Liver (tissue), 9 donors: ENCODE data around the gene DNAJC22. TPM values are rescaled to one million over a fixed set of nuclear protein-coding genes. Genes with fewer than 3 reads are reported as not detected.
A peak's percentile ranks its signal among the peaks of the same experiment; 100 is the strongest.

Experiments used
- DNase-seq: peaks from one replicate; pipeline ENCODE4 v3.0.0-alpha.2; 2017; ENCODE audit warnings: low spot score
- H3K27ac ChIP-seq, 2 donors: one replicate each; pipeline ENCODE4 v1.7.0; 2013; ENCODE audit warnings: inconsistent platforms in 2 of 2, low read length in 2 of 2, control low read depth in 1 of 2, low read depth in 1 of 2, mild to moderate bottlenecking in 1 of 2
- H3K27me3 ChIP-seq, 4 donors: one replicate each; pipeline versions ENCODE4 v1.6.1 to v1.7.0; 2013; ENCODE audit warnings: low read length in 3 of 4, inconsistent platforms in 1 of 4, mild to moderate bottlenecking in 1 of 4, moderate library complexity in 1 of 4; ENCODE audit not compliant: control insufficient read depth in 4 of 4, insufficient read depth in 4 of 4
- H3K36me3 ChIP-seq, 4 donors: one replicate each; pipeline versions ENCODE4 v1.6.1 to v1.7.0; 2013; ENCODE audit warnings: low read length in 3 of 4, mild to moderate bottlenecking in 3 of 4, low read depth in 1 of 4, moderate library complexity in 1 of 4; ENCODE audit not compliant: control insufficient read depth in 4 of 4, insufficient read depth in 3 of 4
- H3K4me1 ChIP-seq, 4 donors: one replicate each; pipeline versions ENCODE4 v1.6.1 to v1.7.0; 2013; ENCODE audit warnings: low read length in 3 of 4, mild to moderate bottlenecking in 3 of 4, moderate library complexity in 1 of 4; ENCODE audit not compliant: control insufficient read depth in 4 of 4, insufficient read depth in 4 of 4
- H3K4me3 ChIP-seq, 3 donors: one replicate each; pipeline versions ENCODE4 v1.6.1 to v1.7.0; 2013; ENCODE audit warnings: low read length in 3 of 3, control low read depth in 1 of 3, low read depth in 1 of 3, mild to moderate bottlenecking in 1 of 3
- H3K9ac ChIP-seq, 2 donors: one replicate each; pipeline ENCODE4 v1.7.0; 2013; ENCODE audit warnings: low read length in 2 of 2, mild to moderate bottlenecking in 2 of 2, moderate library complexity in 2 of 2, control low read depth in 1 of 2, low read depth in 1 of 2
- H3K9me3 ChIP-seq, 4 donors: one replicate each; pipeline versions ENCODE4 v1.6.1 to v1.7.0; 2013; ENCODE audit warnings: low read length in 3 of 4; ENCODE audit not compliant: control insufficient read depth in 4 of 4
- EGR1 ChIP-seq, 2 donors: IDR thresholded peaks; 2 replicates each; pipeline ENCODE4 v1.6.1; 2016 to 2018; ENCODE audit warnings: antibody characterized with exemption in 2 of 2, low read depth in 2 of 2
- FOXA1 ChIP-seq: IDR thresholded peaks from 2 replicates; pipeline ENCODE4 v1.6.1; 2016; ENCODE audit warnings: antibody characterized with exemption
- FOXA2 ChIP-seq: IDR thresholded peaks from 2 replicates; pipeline ENCODE4 v1.6.1; 2016; ENCODE audit warnings: antibody characterized with exemption
- GABPA ChIP-seq, 2 donors: IDR thresholded peaks in 1 of 2; conservative IDR thresholded peaks in 1 of 2; 2 replicates each; pipeline ENCODE4 v1.6.1; 2016; ENCODE audit warnings: antibody characterized with exemption in 2 of 2, mild to moderate bottlenecking in 1 of 2, moderate library complexity in 1 of 2
- HNF4A ChIP-seq, 2 donors: conservative IDR thresholded peaks; 2 replicates each; pipeline ENCODE4 v1.6.1; 2016; ENCODE audit warnings: antibody characterized with exemption in 2 of 2, mild to moderate bottlenecking in 2 of 2
- HNF4G ChIP-seq: IDR thresholded peaks from 2 replicates; pipeline ENCODE4 v1.6.1; 2016; ENCODE audit warnings: antibody characterized with exemption
- JUND ChIP-seq, 2 donors: IDR thresholded peaks; 2 replicates each; pipeline ENCODE4 v1.6.1; 2016; ENCODE audit warnings: antibody characterized with exemption in 2 of 2
- NR2F2 ChIP-seq: IDR thresholded peaks from 2 replicates; pipeline ENCODE4 v1.6.1; 2016; ENCODE audit warnings: antibody characterized with exemption
- RXRA ChIP-seq, 2 donors: IDR thresholded peaks; 2 replicates each; pipeline ENCODE4 v1.6.1; 2017 to 2018; ENCODE audit warnings: antibody characterized with exemption in 2 of 2, mild to moderate bottlenecking in 1 of 2
- SP1 ChIP-seq: IDR thresholded peaks from 2 replicates; pipeline ENCODE4 v1.6.1; 2018; ENCODE audit warnings: antibody characterized with exemption, mild to moderate bottlenecking
- TAF1 ChIP-seq: conservative IDR thresholded peaks from 2 replicates; pipeline ENCODE4 v1.6.1; 2016; ENCODE audit warnings: antibody characterized with exemption, mild to moderate bottlenecking
- YY1 ChIP-seq: IDR thresholded peaks from 2 replicates; pipeline ENCODE4 v1.6.1; 2016; ENCODE audit warnings: antibody characterized with exemption, mild to moderate bottlenecking
- WGBS: extraction: QIAGEN DNeasy Blood & Tissue Kit; methylation state at CpG from one replicate; pipeline ENCODE4 v1.1.7; 2013; 5-methylcytosine and 5-hydroxymethylcytosine counted together
- polyA plus RNA-seq, 2 donors: library from polyadenylated mRNA; stranded (reverse) in 1 of 2; unstranded in 1 of 2; fragments of 200-250 nt in 1 of 2; fragments of >200 nt in 1 of 2; fragmentation: Nextera tagmentation in 1 of 2; extraction: Ambion mirVana in 1 of 2; gene quantifications; one replicate each; pipeline versions ENCODE4 v1.2.1 to v1.2.3, GENCODE V29; 2013 to 2015
- total RNA-seq, 2 donors: library from RNA; depleted of rRNA; stranded (reverse); fragments of >200 nt; gene quantifications; one replicate each; pipeline ENCODE4 v1.2.3, GENCODE V29; 2014
- TF ChIP-seq, protein P1 (sequence below): IDR thresholded peaks from 2 replicates; pipeline ENCODE4 v1.6.1; 2016; ENCODE audit warnings: antibody characterized with exemption
- TF ChIP-seq, protein P2 (sequence below): IDR thresholded peaks from 2 replicates; pipeline ENCODE4 v1.6.1; 2016; ENCODE audit warnings: antibody characterized with exemption, mild to moderate bottlenecking
- TF ChIP-seq, protein P3 (sequence below): fragments of 150-350 bp; IDR thresholded peaks from 2 replicates; pipeline ENCODE4 v1.5.1; 2017; ENCODE audit warnings: improper control_type of control experiment, low read depth, low read length; ENCODE audit not compliant: missing input control
- TF ChIP-seq, protein P4 (sequence below): IDR thresholded peaks from 2 replicates; pipeline ENCODE4 v1.6.1; 2016; ENCODE audit warnings: antibody characterized with exemption
- donor health status: healthy.
- donor health status: healthy.
- donor health status: healthy.
- donor health status: healthy.
- donor health status: healthy.

Gene DNAJC22
- total and polyA plus RNA-seq, 4 donors, result 16.6 to 49.4 (median 28.2) TPM

DNA sequence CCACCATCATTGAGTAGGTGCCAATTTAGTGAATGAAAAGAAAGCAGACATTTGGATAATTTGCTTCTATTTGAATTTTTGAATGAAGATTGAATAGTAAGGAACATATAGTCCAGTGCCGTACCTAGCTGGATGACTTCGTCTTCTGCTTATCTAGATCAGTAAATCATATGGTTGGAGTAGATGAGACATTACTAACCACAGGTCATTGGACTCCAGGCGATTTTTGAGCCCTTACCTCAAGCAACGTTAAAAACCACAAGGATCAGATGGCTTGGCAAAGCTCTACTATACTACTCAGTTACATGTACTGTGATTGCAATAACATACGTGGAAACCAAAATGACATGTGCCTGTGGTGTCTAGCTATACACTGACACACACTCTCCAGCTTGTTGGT lies 18.9 kb downstream of the DNAJC22 start:
- 81% methylated on average over 5 of the region's 5 CpGs for WGBS
- Histone ChIP-seq H3K9me3 (no peaks in the 10 kb centered on the region), H3K27me3 (no peaks in the 10 kb centered on the region), H3K4me3 (no peak overlapping the region), H3K36me3 (no peaks in the 10 kb centered on the region), H3K4me1 (peaks cover 2 to 15% (median 5%) of the 10 kb centered on the region in 4 donors), H3K9ac (no peak overlapping the region), H3K27ac (no peak overlapping the region)
- DNase-seq, result no peak
- TF ChIP-seq, protein P1, sequence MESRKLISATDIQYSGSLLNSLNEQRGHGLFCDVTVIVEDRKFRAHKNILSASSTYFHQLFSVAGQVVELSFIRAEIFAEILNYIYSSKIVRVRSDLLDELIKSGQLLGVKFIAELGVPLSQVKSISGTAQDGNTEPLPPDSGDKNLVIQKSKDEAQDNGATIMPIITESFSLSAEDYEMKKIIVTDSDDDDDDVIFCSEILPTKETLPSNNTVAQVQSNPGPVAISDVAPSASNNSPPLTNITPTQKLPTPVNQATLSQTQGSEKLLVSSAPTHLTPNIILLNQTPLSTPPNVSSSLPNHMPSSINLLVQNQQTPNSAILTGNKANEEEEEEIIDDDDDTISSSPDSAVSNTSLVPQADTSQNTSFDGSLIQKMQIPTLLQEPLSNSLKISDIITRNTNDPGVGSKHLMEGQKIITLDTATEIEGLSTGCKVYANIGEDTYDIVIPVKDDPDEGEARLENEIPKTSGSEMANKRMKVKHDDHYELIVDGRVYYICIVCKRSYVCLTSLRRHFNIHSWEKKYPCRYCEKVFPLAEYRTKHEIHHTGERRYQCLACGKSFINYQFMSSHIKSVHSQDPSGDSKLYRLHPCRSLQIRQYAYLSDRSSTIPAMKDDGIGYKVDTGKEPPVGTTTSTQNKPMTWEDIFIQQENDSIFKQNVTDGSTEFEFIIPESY, result no peak
- TF ChIP-seq EGR1 (IDR thresholded peaks at IDR 0.05; ENCODE audit: low read depth in 2 of 2) (no peak), SP1 (no peak), YY1 (no peak), RXRA (IDR thresholded peaks at IDR 0.05) (no peak), NR2F2 (no peak), HNF4A (conservative IDR thresholded peaks at IDR 0.05) (no peak), HNF4G (no peak), GABPA (IDR thresholded peaks at IDR 0.05 in 1 of 2, conservative IDR thresholded peaks at IDR 0.05 in 1 of 2) (no peak), JUND (IDR thresholded peaks at IDR 0.05) (no peak), FOXA2 (no peak)
- TF ChIP-seq, protein P2, sequence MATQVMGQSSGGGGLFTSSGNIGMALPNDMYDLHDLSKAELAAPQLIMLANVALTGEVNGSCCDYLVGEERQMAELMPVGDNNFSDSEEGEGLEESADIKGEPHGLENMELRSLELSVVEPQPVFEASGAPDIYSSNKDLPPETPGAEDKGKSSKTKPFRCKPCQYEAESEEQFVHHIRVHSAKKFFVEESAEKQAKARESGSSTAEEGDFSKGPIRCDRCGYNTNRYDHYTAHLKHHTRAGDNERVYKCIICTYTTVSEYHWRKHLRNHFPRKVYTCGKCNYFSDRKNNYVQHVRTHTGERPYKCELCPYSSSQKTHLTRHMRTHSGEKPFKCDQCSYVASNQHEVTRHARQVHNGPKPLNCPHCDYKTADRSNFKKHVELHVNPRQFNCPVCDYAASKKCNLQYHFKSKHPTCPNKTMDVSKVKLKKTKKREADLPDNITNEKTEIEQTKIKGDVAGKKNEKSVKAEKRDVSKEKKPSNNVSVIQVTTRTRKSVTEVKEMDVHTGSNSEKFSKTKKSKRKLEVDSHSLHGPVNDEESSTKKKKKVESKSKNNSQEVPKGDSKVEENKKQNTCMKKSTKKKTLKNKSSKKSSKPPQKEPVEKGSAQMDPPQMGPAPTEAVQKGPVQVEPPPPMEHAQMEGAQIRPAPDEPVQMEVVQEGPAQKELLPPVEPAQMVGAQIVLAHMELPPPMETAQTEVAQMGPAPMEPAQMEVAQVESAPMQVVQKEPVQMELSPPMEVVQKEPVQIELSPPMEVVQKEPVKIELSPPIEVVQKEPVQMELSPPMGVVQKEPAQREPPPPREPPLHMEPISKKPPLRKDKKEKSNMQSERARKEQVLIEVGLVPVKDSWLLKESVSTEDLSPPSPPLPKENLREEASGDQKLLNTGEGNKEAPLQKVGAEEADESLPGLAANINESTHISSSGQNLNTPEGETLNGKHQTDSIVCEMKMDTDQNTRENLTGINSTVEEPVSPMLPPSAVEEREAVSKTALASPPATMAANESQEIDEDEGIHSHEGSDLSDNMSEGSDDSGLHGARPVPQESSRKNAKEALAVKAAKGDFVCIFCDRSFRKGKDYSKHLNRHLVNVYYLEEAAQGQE, result no peak
- TF ChIP-seq, protein P3, sequence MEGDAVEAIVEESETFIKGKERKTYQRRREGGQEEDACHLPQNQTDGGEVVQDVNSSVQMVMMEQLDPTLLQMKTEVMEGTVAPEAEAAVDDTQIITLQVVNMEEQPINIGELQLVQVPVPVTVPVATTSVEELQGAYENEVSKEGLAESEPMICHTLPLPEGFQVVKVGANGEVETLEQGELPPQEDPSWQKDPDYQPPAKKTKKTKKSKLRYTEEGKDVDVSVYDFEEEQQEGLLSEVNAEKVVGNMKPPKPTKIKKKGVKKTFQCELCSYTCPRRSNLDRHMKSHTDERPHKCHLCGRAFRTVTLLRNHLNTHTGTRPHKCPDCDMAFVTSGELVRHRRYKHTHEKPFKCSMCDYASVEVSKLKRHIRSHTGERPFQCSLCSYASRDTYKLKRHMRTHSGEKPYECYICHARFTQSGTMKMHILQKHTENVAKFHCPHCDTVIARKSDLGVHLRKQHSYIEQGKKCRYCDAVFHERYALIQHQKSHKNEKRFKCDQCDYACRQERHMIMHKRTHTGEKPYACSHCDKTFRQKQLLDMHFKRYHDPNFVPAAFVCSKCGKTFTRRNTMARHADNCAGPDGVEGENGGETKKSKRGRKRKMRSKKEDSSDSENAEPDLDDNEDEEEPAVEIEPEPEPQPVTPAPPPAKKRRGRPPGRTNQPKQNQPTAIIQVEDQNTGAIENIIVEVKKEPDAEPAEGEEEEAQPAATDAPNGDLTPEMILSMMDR, result no peak
- TF ChIP-seq, protein P4, sequence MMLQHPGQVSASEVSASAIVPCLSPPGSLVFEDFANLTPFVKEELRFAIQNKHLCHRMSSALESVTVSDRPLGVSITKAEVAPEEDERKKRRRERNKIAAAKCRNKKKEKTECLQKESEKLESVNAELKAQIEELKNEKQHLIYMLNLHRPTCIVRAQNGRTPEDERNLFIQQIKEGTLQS, result no peak

DNA sequence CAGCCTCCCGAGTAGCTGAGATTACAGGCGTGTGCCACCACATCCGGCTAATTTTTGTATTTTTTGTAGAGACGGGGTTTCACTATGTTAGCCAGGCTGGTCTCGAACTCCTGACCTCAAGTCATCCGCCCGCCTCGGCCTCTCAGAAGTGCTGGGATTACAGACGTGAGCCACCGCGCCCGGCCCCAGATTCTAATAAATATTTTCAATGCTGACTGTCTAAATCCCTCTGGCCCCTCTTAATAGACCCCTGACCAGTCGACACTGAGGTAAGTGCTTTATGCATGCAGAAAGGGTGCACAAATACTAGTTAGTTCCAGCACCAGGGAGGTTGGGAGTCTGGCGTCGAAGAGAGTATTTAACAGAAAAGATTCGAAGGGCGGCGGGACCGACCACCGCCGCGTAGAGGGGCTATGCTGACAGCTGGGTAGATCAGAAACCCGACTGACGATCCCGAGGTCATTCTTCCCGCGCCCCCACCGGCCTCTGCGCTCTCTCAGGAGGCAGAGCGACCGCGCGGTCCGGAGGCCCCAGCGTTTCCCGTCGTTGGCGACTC lies 19.5 kb downstream of the DNAJC22 start:
- 14% methylated on average over 38 of the region's 38 CpGs for WGBS
- no peak for DNase-seq
- H3K4me3 ChIP-seq, result peak overlapping the region; percentile 69 to 93 (median 85)
- peaks cover 2 to 15% (median 5%) of the 10 kb centered on the region in 4 donors for H3K4me1 ChIP-seq
- H3K27ac ChIP-seq, result peak overlapping the region; percentile 89 to 93
- H3K36me3 ChIP-seq, result no peaks in the 10 kb centered on the region
- H3K9ac ChIP-seq, result peak overlapping the region; percentile 86 to 89
- no peak for TF ChIP-seq YY1
- TF ChIP-seq, protein P2, result no peak
- TF ChIP-seq FOXA1, result no peak
- TF ChIP-seq, protein P1, result no peak
- no peak for TF ChIP-seq NR2F2
- TF ChIP-seq, protein P3, result no peak
- TF ChIP-seq HNF4A (conservative IDR thresholded peaks at IDR 0.05), result no peak
- TF ChIP-seq TAF1, result no peak
- H3K9me3 ChIP-seq, result no peaks in the 10 kb centered on the region
- H3K27me3 ChIP-seq, result no peaks in the 10 kb centered on the region
